Common myeloid progenitor, CD34-positive (primary cell): ENCODE measurements around the gene BZW2.

Experiments
- CTCF ChIA-PET: fragments of 350-600 bp; sonication (Branson Sonifier 250); formaldehyde crosslinking; loops from one replicate; lab custom pipeline; 2021; ENCODE audit warnings: antibody characterized with exemption; lab: Charles Lee
- POLR2A ChIA-PET: fragments of 350-600 bp; sonication (Branson Sonifier 250); formaldehyde crosslinking; loops from one replicate; lab custom pipeline; 2021; ENCODE audit warnings: antibody characterized with exemption; lab: Charles Lee
- DNase-seq, 3 donors: peaks; one replicate each; pipeline versions ENCODE4 v3.0.0 to v3.0.0-alpha.2; 2013
- H3K27ac ChIP-seq, 2 experiments: 1 replicate in 1 of 2; 2 replicates in 1 of 2; pipeline ENCODE4 v1.7.0; 2013; ENCODE audit warnings: inconsistent platforms in 2 of 2, low read length in 2 of 2, mild to moderate bottlenecking in 2 of 2, low read depth in 1 of 2, moderate library complexity in 1 of 2; ENCODE audit not compliant: severe bottlenecking in 2 of 2, insufficient read depth in 1 of 2, poor library complexity in 1 of 2
- H3K27me3 ChIP-seq, 5 experiments: replicated peaks in 2 of 5; 1 replicate in 3 of 5; 2 replicates in 2 of 5; pipeline versions ENCODE4 v1.6.1 to v1.7.0; 2013; ENCODE audit warnings: low read length in 4 of 5, mild to moderate bottlenecking in 2 of 5, moderate library complexity in 2 of 5, inconsistent platforms in 1 of 5; ENCODE audit not compliant: insufficient read depth in 5 of 5, control insufficient read depth in 4 of 5
- H3K36me3 ChIP-seq, 4 experiments: 1 replicate in 2 of 4; 2 replicates in 2 of 4; pipeline versions ENCODE4 v1.6.1 to v1.7.0; 2013; ENCODE audit warnings: low read length in 3 of 4, control low read depth in 1 of 4, mild to moderate bottlenecking in 1 of 4; ENCODE audit not compliant: control insufficient read depth in 4 of 4, insufficient read depth in 4 of 4
- H3K4me1 ChIP-seq, 4 experiments: 1 replicate in 3 of 4; 2 replicates in 1 of 4; pipeline versions ENCODE4 v1.6.1 to v1.7.1; 2013; ENCODE audit warnings: low read length in 3 of 4, mild to moderate bottlenecking in 3 of 4, control low read depth in 1 of 4, inconsistent platforms in 1 of 4, moderate library complexity in 1 of 4; ENCODE audit not compliant: control insufficient read depth in 4 of 4, insufficient read depth in 4 of 4; ENCODE audit errors: control extremely low read depth in 1 of 4
- H3K4me3 ChIP-seq, 7 experiments: 1 replicate in 4 of 7; 2 replicates in 3 of 7; pipeline versions ENCODE4 v1.5.1 to v1.7.0; 2013; ENCODE audit warnings: mild to moderate bottlenecking in 7 of 7, low read length in 6 of 7, moderate library complexity in 6 of 7, inconsistent platforms in 2 of 7, low read depth in 2 of 7, control low read depth in 1 of 7; ENCODE audit not compliant: insufficient read depth in 4 of 7, control insufficient read depth in 1 of 7; ENCODE audit errors: extremely low read depth in 1 of 7
- H3K9me3 ChIP-seq, 5 experiments: 1 replicate in 4 of 5; 2 replicates in 1 of 5; pipeline versions ENCODE4 v1.6.1 to v1.7.1; 2013; ENCODE audit warnings: low read length in 4 of 5, mild to moderate bottlenecking in 2 of 5, inconsistent platforms in 1 of 5, low read depth in 1 of 5, moderate library complexity in 1 of 5; ENCODE audit not compliant: control insufficient read depth in 4 of 5, insufficient read depth in 2 of 5; ENCODE audit errors: control extremely low read depth in 1 of 5
- WGBS: methylation state at CpG from one replicate; pipeline ENCODE4 v1.1.5; 2013; ENCODE audit not compliant: insufficient coverage; 5-methylcytosine and 5-hydroxymethylcytosine counted together

Gene BZW2

GRCh38 chr7:16741676-16742075 is 95.7 kb downstream of the BZW2 start:
- H3K27me3 ChIP-seq = no peaks in the 10 kb centered on the region
- H3K4me1 ChIP-seq = peaks cover 3 to 16% (median 10%) of the 10 kb centered on the region in 4 experiments
- no peaks in the 10 kb centered on the region for H3K36me3 ChIP-seq
- H3K4me3 ChIP-seq = no peak overlapping the region
- no peak overlapping the region for H3K27ac ChIP-seq
- H3K9me3 ChIP-seq = no peaks in the 10 kb centered on the region
- DNase-seq = no peak
- 80% methylated on average over 1 of the region's 1 CpG for WGBS
- ChIA-PET CTCF (no interaction called here), POLR2A (no interaction called here)

- 86% methylated on average over 2 of the region's 3 CpGs for WGBS
- Histone ChIP-seq H3K9me3 (no peaks in the 10 kb centered on the region), H3K36me3 (no peaks in the 10 kb centered on the region), H3K4me3 (no peak overlapping the region), H3K27me3 (no peaks in the 10 kb centered on the region), H3K27ac (no peak overlapping the region), H3K4me1 (peaks cover 3 to 16% (median 10%) of the 10 kb centered on the region in 4 experiments)
- no peak for DNase-seq
- CTCF ChIA-PET = interaction anchor here (1.4 kb wide), 1 partner anchor 9 kb away, joined by 4 read pairs; no protein-coding TSS in a partner anchor
- POLR2A ChIA-PET = no interaction called here
Measured at GRCh38 chr7:16742547-16742946, 96.6 kb downstream of the BZW2 start.

DNA sequence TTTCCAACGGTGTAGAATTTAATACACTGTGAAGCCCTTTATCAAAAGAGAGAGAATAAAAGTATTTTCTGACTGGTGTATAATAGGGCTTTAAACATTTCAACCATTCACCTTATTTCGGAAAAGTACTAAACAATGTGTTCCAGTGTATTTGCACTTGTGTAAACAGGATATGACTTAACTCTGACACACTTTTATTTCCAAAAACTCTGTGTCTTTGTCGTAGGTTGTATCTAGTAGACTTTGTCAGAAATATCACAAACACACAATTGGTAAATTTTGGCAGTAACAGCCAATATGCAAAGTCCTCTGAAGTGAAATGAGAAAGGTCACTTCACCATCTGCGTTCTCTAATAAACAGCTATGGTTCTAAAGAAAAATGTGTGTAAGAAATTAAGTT is 97.3 kb downstream of the BZW2 start:
- H3K36me3 ChIP-seq = no peaks in the 10 kb centered on the region
- CTCF ChIA-PET = interaction anchor here (1.0 to 1.4 kb wide), 2 partner anchors 8 to 16 kb away, joined by 3 to 4 read pairs; no protein-coding TSS in a partner anchor
- POLR2A ChIA-PET = no interaction called here
- H3K27me3 ChIP-seq = no peaks in the 10 kb centered on the region
- no peaks in the 10 kb centered on the region for H3K9me3 ChIP-seq
- no peak for DNase-seq
- no peak overlapping the region for H3K4me3 ChIP-seq
- H3K4me1 ChIP-seq = peaks cover 3 to 16% (median 10%) of the 10 kb centered on the region in 4 experiments
- no peak overlapping the region for H3K27ac ChIP-seq
- no CpG with 5 or more reads among the region's 4 CpGs for WGBS

GRCh38 chr7:16744518-16745250 is 98.7 kb downstream of the BZW2 start:
- 71% methylated on average over 6 of the region's 6 CpGs for WGBS
- CTCF ChIA-PET = interaction anchor here (1.0 to 1.5 kb wide), 3 partner anchors 9 to 174 kb away, joined by 3 to 4 read pairs (median 3); no protein-coding TSS in a partner anchor

GRCh38 chr7:16745645-16746044 is 99.7 kb downstream of the BZW2 start:
- no CpG with 5 or more reads among the region's 2 CpGs for WGBS
- H3K36me3 ChIP-seq = no peaks in the 10 kb centered on the region
- H3K4me1 ChIP-seq = peaks cover 3 to 16% (median 10%) of the 10 kb centered on the region in 4 experiments
- no peak overlapping the region for H3K4me3 ChIP-seq
- H3K27ac ChIP-seq = no peak overlapping the region
- POLR2A ChIA-PET = no interaction called here
- no peaks in the 10 kb centered on the region for H3K9me3 ChIP-seq
- no peak for DNase-seq
- CTCF ChIA-PET = interaction anchor here (1.3 kb wide), 2 partner anchors 16 to 35 kb away, joined by 3 to 5 read pairs; no protein-coding TSS in a partner anchor
- H3K27me3 ChIP-seq = no peaks in the 10 kb centered on the region

More at GRCh38 chr7:16744518-16745250, 98.7 kb downstream of the BZW2 start:
- DNase-seq = no peak
- no peak overlapping the region for H3K27ac ChIP-seq
- POLR2A ChIA-PET = no interaction called here
- H3K36me3 ChIP-seq = no peaks in the 10 kb centered on the region
- no peak overlapping the region for H3K4me3 ChIP-seq
- H3K27me3 ChIP-seq = no peaks in the 10 kb centered on the region
- H3K9me3 ChIP-seq = no peaks in the 10 kb centered on the region
- H3K4me1 ChIP-seq = peaks cover 3 to 16% (median 10%) of the 10 kb centered on the region in 4 experiments

GRCh38 chr7:16747102-16747501 is 101.1 kb downstream of the BZW2 start:
- no peak overlapping the region for H3K27ac ChIP-seq
- no peaks in the 10 kb centered on the region for H3K27me3 ChIP-seq
- CTCF ChIA-PET = no interaction called here
- H3K4me1 ChIP-seq = peaks cover 3 to 17% (median 10%) of the 10 kb centered on the region in 4 experiments
- POLR2A ChIA-PET = no interaction called here
- H3K4me3 ChIP-seq = no peak overlapping the region
- no peak for DNase-seq
- no peaks in the 10 kb centered on the region for H3K36me3 ChIP-seq
- H3K9me3 ChIP-seq = no peaks in the 10 kb centered on the region
- 100% methylated on average over 1 of the region's 1 CpG for WGBS
